ENCODE data around the gene UBE2H.
"Not testable (repeated sequence)": the region's sequence is repeated elsewhere in the genome, so short reads cannot be mapped to it uniquely, and the experiment has no call there.

UBE2H gene

DNA sequence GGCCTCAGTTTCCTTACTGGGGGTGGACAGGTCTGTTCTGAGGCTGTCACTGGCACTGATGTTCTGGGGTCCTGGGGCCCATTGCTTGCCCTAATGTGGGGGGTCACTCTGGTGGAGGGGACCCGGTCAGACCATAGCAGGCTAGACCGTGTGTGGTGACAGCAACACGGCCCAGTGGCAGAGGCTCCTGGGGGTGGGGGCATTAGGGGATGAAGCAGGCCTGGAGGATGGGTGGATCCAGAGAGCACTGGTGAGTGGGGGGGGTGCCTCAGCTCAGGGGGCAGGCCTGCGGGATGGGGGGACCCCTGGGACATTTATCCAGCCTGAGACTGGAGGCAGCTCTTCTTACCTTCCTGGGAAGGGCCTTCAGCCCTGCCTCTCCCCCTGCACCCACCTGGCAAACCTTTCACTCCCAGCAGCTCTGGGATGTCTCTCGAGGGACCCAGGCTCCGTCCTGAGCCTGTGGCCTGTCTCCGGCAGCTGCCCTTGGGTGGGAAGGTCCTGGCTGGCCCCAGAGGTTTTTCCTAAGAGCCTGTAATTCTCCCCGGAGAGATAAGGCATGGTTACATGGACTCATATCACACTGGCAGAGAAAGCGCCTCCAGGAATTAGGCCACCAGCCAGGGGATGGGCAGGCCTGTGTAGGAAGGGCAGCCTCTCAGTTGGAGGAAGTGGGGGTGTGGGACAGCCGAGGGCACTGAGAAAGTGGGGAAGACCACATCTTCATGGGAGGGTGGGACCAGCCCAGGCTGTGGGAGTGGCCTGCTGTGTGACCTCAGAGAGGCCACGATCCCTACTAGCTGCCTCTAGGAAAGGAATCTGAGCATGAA is 147.7 kb downstream of the UBE2H start:
- no peak for DNase-seq

DNA sequence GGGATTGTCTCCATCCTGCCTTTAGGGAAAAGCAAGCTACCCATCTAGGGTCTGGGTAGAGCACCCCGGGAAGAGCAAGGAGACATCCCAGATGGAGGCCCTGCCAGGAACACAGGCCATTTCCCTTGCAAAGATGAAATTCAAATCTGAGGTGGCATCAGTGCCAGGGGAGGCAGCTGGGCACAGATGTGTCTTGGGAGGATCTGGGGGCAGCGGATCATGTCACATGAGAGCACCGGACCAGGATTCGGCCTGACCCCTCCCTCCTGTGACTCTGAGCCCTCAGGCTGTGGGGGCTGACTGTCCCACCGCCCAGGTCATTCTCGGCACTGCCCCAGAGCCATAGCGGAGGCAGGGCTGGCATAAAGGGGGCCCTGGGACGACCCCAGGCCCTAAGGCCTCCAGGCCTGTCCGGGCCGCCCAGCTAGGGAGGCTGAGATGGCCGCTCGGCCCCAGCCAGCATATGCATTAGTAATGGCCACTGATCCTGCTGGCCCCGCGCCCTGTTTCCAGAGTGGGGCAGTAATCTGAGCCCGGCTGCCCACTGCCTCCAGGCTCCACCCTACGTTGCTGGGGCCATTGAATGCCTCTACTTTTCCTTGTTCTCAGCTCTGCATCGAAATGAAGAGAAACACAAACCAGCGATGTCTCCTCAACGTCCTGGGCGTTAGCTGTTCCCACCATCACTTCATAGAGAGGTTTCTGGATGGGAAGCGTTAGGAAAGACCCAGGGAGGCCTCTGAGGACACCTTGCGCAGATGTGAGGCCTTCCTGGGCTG is 148.5 kb downstream of the UBE2H start:
- no peak for DNase-seq

DNA sequence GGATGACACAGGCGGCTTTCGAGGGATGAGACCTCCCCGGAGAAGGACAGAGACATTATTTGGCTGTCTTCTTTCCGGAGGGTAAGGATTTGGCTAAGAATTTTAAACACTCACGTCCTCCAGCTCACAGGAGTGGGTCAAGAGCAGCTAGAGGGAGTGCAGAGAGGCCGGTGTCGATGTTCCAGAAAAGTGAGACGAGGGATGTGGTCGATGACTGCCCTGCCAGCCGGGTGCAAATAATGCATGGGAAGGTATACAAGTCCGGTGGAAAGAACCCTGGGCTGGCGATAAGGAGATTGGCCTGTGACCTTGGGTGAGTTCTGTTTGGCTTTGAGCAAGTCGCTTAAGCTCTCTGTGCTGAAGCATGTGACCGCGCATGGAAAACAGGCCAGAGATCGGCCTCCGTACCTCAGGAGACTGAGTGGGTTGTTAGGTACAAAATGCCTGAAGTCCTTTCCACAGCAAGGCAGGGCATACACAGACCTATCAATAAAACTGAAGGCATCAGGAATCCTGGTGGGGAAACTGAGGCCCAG is 149.1 kb downstream of the UBE2H start:
- DNase-seq = no peak

DNA sequence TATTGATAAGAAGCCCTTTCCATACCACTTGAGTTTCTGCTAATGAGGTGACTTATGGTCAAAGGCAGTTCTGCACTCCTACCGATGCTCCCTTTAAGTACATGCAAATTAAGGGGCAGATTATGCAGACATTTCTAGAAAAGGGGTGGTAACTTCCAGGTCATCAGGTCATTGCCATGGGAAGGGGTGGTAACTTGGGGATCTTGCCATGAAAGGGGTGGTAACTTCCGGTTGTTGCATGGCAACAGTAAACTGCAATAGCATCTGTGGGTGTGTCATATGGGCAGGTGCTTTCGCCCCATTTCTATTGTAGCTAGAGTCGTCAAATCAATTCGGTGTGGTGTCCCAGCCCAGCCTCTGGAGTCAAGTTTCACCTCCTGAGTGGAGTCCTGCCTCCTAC is 150.9 kb downstream of the UBE2H start:
- no peak for DNase-seq

DNA sequence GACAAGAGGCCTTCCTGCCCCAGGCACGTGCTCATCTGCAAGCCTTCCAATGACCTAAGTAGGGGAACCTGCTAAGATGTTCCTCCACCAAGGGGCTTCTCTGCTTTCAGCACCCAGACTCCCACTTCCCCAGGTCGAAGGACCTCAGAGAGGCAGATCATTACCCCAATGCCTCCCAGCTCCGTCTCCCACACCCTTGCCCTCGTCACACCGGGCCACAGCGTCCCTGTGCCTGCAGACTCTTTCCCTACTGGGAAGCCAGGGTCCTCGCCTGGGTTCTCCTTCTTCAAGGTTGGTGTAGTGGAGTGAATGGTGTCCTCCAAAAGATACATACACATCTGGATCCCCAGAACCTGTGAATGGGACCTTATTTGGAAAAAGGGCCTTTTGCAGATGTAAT is 151.9 kb downstream of the UBE2H start:
- DNase-seq = no peak

DNA sequence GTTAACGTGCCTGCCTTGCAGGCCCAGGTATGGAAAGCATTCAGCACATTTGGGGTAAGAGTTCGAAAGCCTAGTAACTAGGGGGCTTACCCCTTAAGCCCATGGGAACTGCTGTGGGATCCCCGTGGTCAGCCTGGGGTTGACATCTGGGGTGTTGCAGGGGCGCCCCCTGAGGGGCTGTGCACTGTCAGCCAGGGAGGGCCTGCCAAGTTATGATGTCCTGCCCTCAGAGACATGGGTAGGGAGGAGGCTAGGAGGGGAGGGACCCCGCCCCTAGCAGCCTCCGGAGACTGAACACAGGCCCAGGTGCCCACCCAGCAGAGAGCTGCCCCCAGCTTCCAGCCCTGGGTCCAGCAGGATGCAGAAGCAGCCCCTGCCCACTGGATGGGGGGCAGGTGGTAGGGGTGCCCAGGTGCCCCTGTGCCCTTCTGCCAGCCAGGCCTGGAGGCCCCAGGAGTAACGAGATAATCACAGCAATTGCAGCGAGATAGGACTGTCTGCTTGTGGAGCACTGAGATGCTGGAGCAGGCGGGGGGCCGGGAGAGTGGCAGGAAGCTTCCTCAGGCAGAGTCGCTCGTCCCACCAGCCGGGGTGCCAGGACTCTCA is 153.3 kb downstream of the UBE2H start:
- DNase-seq = no peak

DNA sequence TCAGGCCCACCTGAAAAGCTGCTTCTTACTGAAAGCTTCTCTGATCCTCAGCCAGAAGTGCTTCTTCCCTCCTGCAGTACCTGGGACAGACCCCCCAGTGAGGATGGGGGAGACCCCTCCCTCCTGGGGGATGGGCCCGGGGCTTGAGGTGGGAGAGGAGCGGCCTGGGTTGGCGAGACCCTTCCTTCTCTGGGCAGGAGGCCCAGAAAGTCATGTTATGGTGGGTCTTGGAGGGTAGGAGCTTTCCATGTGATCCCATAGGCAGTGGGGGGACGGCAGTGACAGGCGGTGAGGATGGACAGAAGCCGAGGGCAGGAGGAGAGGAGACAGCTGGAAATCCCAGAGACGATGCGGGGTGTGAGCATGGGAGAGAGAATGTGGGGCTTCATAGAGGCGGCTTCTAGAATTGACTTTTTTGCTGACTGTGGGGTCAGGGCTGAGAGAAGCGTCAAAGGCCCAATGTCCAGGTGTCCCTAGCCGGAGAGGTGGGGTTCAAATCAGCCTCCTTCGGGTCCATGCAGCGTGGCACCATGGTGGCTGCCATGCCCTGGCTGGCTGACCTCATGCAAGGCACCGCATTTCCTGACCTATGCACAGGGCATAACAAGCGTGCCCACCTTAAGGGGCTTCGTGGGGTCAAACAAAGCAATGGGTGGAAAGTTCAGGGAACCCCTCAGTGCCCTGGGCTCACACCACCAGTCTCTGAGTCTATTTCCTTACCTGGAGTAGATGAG is 154.0 kb downstream of the UBE2H start:
- no peak for DNase-seq

DNA sequence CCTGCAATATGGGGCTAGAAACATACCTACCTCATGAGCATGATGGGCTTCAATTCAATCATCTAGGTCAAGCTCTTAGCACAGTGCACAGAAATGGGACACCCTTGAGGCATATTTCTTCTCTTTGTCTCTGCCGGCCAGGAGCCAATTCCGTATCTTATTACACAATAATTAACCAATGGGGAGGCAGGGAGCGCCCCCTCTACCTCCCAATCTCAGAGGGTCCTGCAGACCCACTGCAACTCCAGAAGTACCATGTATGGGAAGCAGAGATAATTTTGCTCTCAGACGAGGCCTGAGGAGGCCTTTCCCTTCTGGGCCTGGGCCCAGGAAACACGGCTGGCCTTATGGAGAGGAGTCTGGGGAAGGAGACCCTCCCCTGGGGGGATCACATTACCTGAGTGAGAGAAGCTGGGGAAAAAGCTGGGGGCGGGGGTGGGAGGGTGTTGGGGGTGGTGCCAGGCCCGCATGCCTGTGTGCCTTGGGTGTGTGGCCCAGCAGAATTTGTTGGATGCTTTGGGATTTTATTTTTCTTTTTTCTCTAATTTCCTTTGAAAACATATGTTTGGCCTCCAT is 155.5 kb downstream of the UBE2H start:
- no peak for DNase-seq

DNA sequence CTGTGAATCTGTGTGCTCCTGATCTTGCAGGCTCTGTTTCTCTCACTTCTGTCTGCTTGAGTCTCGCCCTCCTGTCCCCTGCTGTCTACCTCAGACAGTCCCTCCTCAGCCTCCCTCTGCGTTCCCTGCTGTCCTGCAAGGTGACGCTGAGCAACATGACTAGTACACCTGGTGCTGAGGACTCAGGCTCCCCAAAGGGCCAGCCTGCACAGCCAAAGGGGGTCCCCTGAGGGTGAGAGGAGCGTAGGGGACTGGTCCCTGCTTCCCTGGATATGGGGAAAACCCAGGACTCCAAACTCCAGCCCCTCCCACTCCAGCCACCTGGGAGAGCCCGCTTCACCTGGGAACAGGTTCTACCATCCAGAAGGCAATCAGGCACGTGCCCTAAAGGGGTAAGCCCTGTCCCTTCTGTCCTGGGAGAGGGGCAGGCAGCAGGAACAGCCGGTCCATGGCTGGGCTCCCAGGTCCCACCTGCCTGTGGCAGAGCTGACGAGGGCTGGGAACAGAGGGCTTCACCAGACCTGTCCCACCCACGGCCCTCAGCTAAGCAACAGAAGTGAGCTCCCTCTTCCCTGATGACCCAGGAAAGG is 156.5 kb downstream of the UBE2H start:
- no peak for DNase-seq

DNA sequence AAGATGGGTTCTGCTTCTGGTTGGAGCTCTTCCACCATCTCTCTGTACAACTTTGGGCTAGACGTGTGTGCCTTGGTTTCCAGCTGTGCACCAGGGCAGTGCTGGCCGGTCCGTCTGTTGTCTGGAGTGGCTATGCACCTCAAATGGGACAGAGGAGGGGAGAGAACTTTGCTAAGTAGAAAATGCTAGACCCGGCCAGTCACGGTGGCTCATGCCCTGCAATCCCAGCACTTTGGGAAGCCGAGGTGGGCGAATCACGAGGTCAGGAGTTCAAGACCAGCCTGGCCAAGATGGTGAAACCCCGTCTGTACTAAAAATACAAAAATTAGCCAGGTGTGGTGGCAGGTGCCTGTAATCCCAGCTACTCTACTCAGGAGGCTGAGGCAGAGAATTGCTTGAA is 158.3 kb downstream of the UBE2H start:
- not testable (repeated sequence) for DNase-seq

DNA sequence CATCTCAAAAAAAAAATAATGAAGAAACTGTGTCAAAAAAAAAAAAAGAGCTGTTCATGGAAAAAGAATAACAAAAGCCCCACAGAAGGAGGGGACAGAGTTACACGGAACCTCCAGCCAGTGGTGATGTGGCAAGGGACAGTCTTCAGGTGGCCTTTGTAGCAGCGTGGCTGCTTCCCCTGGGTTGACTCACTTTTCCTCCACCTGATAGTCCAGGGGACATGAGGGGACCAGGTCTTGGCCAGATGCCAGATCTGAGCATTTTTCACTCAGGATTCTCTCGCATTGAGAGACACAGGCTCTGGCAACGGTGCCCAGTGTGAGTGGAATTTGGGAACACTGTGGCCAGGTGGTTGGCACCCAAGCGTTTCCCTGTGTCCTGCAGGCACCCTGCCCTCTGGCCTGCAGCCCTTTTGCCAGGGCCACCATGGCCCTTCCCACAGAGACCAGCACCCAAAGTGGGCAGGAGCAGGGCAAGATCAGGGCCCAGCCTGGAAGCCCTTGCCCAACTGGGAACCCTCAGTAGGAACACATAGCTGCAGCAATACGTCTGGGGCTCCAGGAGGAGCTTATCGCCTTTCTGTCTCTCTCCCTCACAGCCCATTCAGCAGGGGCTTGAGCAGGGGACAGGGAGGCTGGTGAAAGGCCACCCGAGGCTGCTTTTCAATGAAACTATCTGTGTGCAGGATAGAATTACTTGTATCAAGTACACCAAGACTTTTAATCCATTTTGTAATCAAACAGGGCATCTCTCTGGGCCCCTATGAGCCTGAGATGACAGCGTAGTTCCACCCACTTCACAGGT is 159.1 kb downstream of the UBE2H start:
- DNase-seq = no peak

DNA sequence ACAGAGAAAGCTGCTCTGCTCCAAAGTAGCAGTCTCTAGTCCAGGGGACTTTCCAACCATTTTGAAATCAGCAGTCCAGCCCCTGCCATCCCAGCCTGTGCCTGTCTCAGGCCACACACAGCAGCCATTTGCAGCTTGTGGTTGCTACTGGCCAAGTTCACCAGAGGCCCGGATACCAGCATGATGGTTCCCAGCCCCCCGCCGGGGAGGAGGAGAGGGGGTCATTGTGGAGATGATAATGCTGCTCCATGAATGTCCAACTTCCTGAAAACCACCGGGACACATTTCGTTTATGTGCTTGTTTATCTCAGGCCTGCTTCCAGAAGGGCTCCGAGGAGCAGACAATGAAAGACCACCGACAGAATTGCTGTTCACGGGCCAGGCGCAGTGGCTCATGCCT is 160.0 kb downstream of the UBE2H start:
- no peak for DNase-seq

DNA sequence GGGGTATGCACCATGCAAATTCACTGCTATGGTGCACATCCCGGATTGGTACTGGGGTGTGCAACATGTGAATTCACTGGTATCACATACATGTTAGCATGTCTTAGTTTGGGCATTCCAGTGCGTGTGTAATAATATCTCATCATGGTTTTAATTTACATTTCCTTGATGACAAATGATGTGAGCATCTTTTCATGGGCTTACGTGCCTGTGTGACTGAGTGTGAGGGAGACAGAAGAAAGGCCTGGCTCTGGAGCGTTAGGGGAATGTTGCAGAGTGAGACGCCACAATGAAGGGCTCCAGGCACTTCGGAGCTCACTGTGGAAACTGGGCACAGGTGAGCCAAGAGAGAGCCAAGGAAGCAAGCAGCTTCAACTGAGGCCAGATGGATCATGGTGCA is 162.6 kb downstream of the UBE2H start:
- DNase-seq = no peak

DNA sequence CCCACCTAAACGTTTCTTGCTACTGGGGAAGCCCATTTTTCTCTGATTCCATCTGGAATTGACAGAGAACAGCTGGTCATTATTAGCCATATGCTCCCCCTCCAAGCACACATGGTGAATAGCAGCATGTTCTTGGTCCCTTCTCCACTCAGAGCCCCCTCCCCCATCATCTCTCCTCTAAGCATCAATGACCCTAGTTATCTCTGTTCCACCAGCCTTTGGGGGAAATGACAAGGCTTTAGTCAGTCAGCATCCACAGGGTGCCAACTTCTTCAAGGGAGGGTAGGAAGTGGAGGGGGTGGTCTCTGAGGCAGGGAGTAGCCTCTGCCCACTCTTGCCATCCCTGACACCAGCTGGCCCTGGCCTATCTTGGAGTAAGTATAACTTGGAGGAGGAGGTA is 163.1 kb downstream of the UBE2H start:
- no peak for DNase-seq

DNA sequence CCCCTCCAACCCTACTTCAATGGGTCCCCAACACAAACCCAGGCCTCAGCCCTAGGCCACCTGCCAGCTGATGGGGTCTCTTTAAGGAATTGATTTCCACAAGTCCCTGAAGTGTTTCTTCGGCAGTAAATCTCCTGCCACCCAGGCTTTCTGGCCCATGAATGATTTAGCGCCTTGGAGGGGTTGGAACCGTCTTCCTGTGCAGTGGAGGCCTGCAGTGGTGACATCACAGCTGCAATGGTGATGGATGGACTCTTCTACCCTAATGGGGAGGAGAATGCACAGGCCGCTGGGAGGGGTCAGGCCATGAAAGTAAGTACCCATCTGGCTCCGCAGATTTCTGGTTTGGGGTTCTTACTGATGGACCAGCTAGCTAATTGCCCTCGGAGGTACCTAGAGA is 163.8 kb downstream of the UBE2H start:
- no peak for DNase-seq

DNA sequence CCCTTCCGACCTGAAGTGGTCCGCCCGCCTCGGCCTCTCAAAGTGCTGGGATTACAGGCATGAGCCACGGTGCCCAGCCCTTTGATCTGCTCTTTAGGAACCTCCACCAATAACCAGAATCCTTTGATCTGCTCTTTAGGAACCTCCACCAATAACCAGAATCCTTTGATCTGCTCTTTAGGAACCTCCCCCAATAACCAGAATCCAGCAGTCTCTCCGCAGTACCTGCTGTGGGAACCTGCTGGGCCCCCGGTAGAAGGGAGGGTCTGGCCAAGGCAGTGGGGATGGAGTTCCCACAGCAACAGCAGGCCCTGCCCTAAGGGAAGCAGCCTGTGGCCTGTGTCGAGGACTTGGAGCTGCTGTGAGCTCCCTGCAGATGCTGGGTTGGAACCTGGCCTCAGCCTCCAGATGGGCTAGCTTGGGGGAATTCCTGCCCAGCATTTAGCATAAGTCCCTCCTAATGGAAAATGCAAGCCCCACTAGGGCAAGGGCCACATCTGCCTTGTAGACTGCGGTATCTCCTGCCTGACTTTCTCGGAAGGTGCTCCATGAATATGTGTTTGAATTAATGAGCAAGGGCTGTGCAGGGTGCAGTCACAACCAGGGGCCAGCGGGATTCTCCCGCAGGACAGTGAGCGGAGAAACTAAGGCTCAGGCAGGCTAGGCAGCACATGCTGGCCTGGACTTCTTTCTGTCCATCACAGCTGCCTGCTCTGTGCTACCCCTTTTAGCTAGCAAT is 165.8 kb downstream of the UBE2H start:
- no peak for DNase-seq

DNA sequence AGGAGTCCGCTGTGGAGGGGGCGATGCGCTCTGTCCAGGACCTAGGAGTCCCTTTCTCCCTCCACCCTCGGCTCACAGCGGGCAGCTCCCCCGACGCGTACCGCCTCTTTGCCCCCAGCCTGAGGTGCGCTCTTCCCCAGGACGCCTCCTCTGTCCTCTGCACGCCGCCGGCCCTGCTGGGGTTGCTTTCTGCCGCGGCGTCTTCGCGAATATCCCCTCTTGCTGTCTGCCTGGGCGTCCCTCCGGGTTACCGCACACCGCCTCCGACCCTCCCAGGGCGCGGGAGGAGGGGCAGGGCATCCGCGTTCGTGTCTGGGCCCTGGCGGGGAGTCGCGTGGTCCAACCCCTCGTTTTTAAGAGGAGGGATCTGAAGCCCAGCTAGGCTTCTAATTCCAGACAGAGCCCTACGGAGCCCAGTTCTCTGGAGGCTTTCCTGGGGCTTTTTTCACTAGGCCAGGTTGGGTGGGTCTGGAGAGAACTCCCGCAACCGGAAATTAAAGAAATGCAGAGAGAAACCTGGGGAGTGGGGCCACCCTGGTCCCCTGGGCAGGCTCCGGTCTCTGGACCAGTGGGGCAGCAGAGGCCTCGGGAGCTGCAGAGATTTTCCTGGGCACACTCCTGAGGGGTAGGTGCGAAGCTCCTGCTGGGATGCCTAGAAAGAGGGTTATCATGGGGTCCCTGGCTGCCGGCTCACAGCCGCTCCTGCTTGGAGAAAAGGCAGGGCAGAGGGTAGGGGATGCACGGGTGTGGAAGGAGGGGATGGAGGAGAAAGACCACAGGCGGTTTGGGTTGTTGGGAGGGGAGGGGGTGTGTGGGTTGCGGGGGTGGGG is 166.9 kb downstream of the UBE2H start:
- no peak for DNase-seq

DNA sequence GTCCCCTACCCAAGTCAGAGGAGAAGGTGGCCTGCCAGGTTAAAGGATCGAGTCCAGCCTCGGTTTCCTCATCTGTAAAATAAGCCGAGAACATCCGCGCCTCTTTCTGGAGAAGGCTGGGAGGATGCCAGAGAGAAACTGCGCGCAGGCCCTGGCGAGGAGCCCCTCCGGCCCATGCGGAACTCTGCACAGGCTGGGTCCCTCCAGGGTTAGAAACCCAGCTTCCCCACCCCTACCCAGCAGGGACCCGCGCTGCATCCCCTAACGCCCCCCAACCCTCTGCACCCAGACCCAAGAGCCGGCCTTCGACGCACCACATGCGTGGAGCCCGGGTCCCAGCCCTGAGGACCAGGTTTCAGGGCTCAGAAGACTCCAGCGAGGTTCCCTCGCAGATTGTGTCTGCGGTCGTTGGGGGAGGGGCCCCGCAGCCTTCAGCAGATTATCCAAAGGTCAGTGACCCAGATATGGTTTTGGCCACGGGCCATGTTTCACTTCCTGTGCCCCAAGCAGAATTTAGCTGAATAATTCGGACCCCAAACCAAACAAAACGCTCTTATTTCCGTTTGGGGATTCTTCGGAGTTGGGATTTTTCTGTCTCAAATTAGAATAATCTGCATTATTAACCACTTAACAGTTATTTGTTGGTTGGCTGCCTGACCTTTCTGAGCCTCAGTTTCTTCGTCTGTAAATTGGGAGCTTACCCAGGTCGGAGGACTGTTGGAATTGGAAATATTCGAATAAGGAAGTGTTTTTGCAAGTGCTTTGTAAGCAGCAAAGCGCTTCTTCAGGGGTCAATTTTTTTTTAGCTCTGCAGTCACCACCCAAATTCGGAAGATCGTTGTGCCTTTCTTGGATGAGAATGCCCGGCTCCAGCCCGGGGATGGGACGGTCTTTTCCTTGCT is 167.7 kb downstream of the UBE2H start:
- DNase-seq = no peak

DNA sequence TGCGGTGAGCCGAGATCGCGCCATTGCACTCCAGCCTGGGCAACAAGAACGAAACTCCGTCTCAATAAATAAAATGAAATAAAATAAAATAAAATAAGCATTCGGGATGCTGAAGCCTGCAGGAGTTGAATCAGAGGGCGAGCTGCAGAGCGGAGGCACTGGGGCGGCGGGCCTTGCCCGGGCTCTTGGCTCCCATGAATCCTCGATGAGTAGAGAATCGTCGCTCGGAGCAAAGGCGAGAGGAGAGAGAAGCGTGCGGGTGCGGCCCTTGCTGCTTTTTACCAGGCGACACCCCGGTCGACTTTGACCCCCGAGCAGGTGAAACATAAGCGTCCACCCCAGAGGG is 168.3 kb downstream of the UBE2H start:
- no peak for DNase-seq

Data from activated naive CD4-positive, alpha-beta T cell treated with anti-CD3 and anti-CD28 coated beads, Interleukin-2, amount 50 U/mL, for 16 hours (primary cell).